Left ventricle myocardium inferior (tissue), 1 donor: Measurements from ENCODE around the gene RNF114. TPM values are rescaled to one million over a fixed set of nuclear protein-coding genes. Genes with fewer than 3 reads are reported as not detected.
A peak's percentile ranks its signal among the peaks of the same experiment; 100 is the strongest.
"Not testable (repeated sequence)": the region's sequence is repeated elsewhere in the genome, so short reads cannot be mapped to it uniquely, and the experiment has no call there.

Experiments used
- DNase-seq: peaks from one replicate; pipeline ENCODE4 v3.0.0-alpha.2; 2020
- H3K27ac ChIP-seq: fragments of 200-600 bp; replicated peaks from 2 replicates; pipeline ENCODE4 v1.8.0; 2021
- H3K27me3 ChIP-seq: fragments of 200-600 bp; 2 replicates; pipeline ENCODE4 v1.8.0; 2021; ENCODE audit warnings: low read depth
- H3K36me3 ChIP-seq: fragments of 200-600 bp; 2 replicates; pipeline ENCODE4 v1.8.0; 2021
- H3K4me1 ChIP-seq: fragments of 200-600 bp; 2 replicates; pipeline ENCODE4 v1.8.0; 2021
- H3K4me3 ChIP-seq: fragments of 200-600 bp; 2 replicates; pipeline ENCODE4 v1.8.0; 2021; ENCODE audit warnings: mild to moderate bottlenecking, moderate library complexity
- H3K9me3 ChIP-seq: fragments of 200-600 bp; replicated peaks from 2 replicates; pipeline ENCODE4 v1.8.0; 2021
- CTCF ChIP-seq: fragments of 200-600 bp; IDR thresholded peaks from 2 replicates; pipeline ENCODE4 v1.8.0; 2021; ENCODE audit warnings: antibody characterized with exemption, mild to moderate bottlenecking, borderline replicate concordance
- intact Hi-C: fragments of 100-400 bp; cut with micrococcal nuclease; formaldehyde crosslinking; loops from one replicate; pipeline ENCODE4 v1.11.0; 2022
- total RNA-seq: library from RNA; stranded (reverse); fragmentation: NEBNext Ultra II Directional; extraction: Animal tissue kit (Norgen Biotek cat#: 25700); gene quantifications from one replicate; pipeline ENCODE4 v1.2.1, GENCODE V29; 2021
- donor health status: DM: no; HTN: yes; CAD: no; lungs with severe emphysema.

The RNF114 gene
- total RNA-seq, 1 donor from 2014 or later, result 50.8 TPM

GRCh38 chr20:49973981-49974380 is 37.8 kb downstream of the RNF114 start:
- Histone ChIP-seq H3K9me3 (no peaks in the 10 kb centered on the region), H3K27ac (no peak overlapping the region), H3K36me3 (no peaks in the 10 kb centered on the region), H3K4me3 (no peak overlapping the region), H3K4me1 (peaks cover 11% of the 10 kb centered on the region), H3K27me3 (no peaks in the 10 kb centered on the region)
- TF ChIP-seq CTCF, result no peak
- intact Hi-C loops, result no loop called here
- no peak for DNase-seq

- H3K27ac ChIP-seq, result no peak overlapping the region
- intact Hi-C loops, result no loop called here
- no peak for TF ChIP-seq CTCF
- H3K4me1 ChIP-seq, result peaks cover 9% of the 10 kb centered on the region
- no peak for DNase-seq
- no peaks in the 10 kb centered on the region for H3K36me3 ChIP-seq
- no peaks in the 10 kb centered on the region for H3K27me3 ChIP-seq
- H3K9me3 ChIP-seq, result no peaks in the 10 kb centered on the region
- H3K4me3 ChIP-seq, result no peak overlapping the region
Measured at GRCh38 chr20:49976542-49976941, 40.3 kb downstream of the RNF114 start.

- H3K27me3 ChIP-seq, H3K9me3 ChIP-seq, H3K36me3 ChIP-seq, H3K4me3 ChIP-seq, DNase-seq, H3K27ac ChIP-seq: not testable (repeated sequence)
- peaks cover 21% of the 10 kb centered on the region for H3K4me1 ChIP-seq
- intact Hi-C loops, result loop anchor here (2.0 kb wide), 1 partner anchor 93 kb away; no protein-coding TSS in a partner anchor
Measured at GRCh38 chr20:49977740-49978139, 41.5 kb downstream of the RNF114 start.

- no peaks in the 10 kb centered on the region for H3K27me3 ChIP-seq
- no peaks in the 10 kb centered on the region for H3K36me3 ChIP-seq
- no peaks in the 10 kb centered on the region for H3K9me3 ChIP-seq
- no peak for TF ChIP-seq CTCF
- H3K4me3 ChIP-seq, result peak overlapping the region; percentile 56
- no peak overlapping the region for H3K27ac ChIP-seq
- no peak for DNase-seq
- H3K4me1 ChIP-seq, result peaks cover 30% of the 10 kb centered on the region
- intact Hi-C loops, result loop anchor here (2.0 kb wide), 1 partner anchor 92 kb away; no protein-coding TSS in a partner anchor
Measured at GRCh38 chr20:49978685-49979029, 42.5 kb downstream of the RNF114 start.

GRCh38 chr20:49979030-49979832 is 43.0 kb downstream of the RNF114 start:
- intact Hi-C loops, result loop anchor here (2.0 kb wide), 1 partner anchor 92 kb away; no protein-coding TSS in a partner anchor
- Histone ChIP-seq H3K9me3 (no peaks in the 10 kb centered on the region), H3K4me3 (peak overlapping the region; percentile 56), H3K27ac (no peak overlapping the region), H3K36me3 (no peaks in the 10 kb centered on the region), H3K27me3 (no peaks in the 10 kb centered on the region), H3K4me1 (peaks cover 35% of the 10 kb centered on the region)
- DNase-seq, result no peak
- TF ChIP-seq CTCF, result peak; percentile 99
